ENCODE measurements around the gene ECI2.
A peak's percentile ranks its signal among the peaks of the same experiment; 100 is the strongest.
"Not testable (repeated sequence)": the region's sequence is repeated elsewhere in the genome, so short reads cannot be mapped to it uniquely, and the experiment has no call there.

The ECI2 gene

DNA sequence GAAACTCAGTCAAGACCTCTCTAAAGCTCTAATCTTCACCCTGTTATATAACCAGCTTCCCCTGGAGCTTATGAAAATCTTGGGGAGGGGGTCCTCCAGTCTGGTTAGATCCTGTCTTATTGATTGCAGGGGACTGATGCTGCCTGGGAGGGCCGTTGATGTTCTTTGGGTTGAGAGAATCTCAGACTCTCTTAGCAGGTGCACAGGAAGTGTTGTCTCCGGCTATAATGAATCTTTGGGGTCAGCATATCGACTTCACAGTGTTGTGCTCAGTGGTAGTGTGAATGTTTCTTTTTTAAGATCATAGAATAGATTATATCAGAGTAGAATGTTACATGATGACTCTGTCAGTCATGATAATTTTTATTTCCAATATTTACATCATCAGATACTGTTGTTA, 2.8 kb upstream of the ECI2 start:
- DNase-seq = no peak

DNA sequence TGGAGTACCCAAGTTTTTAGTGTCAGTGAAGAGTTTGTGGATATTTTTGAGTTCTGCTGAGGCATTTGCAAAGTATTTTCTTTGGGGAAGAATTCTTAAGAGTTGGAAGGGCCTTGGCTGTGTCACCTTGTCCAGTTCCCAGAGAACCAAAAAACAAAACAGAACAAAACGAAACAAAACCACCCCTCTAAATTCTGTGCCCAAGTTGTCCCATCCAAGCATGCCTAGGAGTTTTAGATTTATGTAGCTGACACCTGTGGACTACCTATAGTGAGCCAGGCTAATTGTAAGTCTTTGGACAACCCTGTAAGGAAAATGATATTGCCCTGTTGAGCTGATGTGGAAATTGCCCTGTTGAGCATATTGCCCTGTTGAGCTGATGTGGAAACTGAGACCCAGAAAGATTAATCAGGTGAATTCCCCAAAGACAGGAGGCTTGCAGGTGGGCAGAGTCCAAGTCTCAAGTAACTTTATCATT, 1.0 kb upstream of the ECI2 start:
- DNase-seq = no peak

DNA sequence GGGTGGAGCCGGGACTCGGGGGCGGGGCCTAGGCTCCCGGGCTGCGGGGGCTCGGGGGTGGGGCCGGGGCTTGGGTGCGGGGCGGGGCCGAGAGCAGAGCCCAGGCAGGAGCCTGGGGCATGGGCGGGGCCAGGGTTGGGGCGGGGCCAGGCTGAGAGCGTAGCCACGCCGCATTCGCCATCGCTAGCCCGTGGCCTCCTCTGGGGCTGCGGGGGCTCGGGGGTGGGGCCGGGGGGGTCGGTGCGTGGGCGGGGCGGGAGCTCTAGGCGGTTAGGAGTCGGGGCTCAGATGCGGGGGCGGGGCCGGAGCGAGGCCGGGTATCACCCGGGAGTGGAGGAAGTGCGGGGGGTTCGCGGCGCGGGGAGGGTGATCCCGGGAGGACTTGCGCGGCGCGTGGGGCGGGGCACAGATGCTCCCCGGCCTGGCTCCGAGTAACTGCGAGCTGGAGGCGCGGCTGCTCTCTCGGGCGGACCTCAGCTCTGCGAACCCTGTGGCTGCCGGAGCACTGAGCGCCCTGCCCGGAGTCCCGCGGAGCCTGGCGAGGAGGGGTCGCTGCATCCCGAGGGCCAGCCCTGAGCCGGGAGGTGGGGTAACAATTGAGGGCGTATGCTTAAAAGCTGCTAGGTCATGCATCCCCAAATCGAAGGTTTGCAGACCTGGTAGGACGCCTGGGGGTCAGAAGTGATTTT, 434 bp upstream of the ECI2 start:
- DNase-seq = peak; percentile 93

DNA sequence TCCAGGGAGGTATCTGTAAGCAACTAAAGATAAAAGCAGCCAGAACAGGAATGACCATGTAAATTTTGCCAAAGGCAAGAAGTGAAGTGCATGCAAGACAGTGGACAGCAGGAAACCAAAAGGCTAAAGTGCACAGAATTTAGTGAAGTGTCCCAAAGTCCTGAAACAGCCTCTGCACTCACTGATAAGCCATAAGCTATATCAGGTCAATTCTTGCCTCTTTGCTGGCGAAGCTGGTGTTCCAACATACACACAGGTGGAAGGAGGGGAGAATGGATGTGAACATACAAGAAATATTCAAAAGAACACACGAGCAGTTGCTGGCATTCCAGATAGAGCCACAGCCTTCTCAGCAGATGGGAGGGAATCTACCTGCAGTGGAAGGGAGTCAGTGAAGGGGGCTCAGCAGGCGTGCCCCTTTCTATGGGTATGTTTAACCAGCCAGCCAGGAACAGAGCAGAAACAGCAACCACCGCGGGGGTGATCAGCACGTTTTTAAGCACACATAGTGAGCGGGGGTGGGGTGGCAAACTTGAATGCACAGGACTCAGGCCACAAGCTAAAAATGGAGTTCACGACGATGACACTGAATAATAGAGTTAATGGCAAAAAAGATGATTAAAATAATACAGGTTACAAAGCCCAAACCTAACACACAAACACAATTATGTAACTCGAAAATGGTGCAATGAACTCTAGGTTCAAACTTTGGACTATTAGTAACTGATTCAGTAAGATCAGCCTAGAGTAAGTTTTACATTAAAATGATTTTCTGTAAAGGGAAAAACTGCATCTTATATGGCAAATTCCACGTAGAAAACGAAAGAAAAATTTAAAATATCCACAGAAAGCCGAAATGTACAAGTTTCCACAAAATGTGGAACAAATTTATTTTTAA, 1.2 kb downstream of the ECI2 start:
- DNase-seq = peak; percentile 30

DNA sequence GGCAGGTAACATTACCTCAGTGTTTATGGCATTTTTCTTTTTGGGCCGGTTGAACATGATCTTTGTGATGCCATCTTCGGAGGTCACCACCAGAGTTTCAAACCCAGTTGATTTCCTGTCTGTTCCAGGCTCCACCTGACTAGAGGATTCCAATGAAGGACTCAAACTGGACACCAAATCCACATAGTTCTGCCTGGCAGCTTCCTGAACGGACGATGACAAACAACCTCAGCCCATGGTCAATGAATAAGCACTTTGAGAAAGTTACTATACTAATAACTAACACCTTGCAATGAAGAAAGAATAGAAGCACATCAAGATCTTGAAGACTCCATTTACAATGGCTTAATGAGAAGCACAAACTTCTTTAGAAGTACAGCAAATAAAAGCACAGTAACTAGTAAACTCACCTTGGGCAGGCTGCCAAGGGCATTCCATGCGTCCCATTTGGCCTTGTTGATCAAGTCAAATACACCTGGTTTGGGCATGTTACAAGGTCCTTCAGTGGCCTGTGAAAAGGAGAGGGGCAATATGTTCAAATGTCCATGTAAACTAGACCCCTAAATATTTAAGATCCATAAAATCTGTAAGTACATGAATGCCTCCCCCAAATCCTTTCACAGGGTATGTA, 4.9 kb downstream of the ECI2 start:
- DNase-seq = no peak

DNA sequence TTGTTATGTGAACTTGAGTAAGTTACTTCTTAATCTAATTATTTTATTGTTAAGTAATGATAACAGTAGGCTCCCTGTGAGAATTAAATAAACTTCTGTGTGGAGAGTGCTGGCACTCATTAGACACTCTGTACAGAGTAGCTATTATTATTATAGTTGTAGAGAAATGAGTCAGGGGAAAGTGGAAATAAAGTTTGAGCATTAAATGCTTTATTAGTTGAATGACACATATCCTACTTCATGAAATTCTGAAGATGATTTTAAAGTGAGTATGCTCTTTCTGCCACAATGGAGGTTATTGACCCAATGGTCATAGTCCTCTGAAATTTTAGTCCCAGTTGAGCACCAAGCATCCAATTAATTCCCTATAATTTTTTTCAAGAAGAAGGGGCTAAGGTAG, 5.9 kb downstream of the ECI2 start:
- no peak for DNase-seq

DNA sequence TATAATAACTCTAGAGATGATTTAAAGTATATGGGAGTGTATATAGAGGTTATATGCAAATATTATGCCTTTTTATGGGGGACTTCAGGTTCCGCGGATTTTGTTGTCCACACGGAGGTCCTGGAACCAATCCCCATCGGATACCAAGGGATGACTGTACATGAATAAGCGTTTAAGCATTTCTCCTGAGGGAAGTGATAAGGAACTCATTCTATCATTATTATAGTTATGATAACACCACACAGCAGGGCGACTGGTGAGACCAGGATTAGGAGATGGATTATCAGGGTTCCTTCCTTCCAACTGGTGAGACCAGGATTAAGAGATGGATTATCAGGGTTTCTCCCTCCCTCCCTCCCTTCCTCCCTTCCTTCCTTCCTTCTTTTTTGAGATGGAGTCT, 6.6 kb downstream of the ECI2 start:
- DNase-seq = no peak

DNA sequence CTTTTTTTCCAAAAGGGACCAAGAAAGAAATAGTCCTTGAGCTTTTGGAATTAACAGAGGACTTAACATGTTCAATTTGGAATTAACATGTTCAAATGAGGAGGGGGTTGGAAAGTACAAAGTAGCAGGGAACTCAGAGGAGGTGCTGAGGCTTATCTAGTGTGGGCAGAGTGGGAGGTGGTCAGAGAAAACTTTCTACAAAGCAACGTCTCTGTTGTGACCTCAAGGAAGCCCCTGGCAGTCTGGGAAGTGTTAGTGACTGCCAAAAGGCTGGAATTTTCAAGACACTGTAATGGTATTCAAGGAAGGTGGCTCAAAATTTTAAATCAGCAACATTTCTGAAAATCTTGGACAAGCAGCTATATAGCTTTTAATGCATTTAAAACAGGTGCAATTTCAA, 7.3 kb downstream of the ECI2 start:
- DNase-seq = no peak

DNA sequence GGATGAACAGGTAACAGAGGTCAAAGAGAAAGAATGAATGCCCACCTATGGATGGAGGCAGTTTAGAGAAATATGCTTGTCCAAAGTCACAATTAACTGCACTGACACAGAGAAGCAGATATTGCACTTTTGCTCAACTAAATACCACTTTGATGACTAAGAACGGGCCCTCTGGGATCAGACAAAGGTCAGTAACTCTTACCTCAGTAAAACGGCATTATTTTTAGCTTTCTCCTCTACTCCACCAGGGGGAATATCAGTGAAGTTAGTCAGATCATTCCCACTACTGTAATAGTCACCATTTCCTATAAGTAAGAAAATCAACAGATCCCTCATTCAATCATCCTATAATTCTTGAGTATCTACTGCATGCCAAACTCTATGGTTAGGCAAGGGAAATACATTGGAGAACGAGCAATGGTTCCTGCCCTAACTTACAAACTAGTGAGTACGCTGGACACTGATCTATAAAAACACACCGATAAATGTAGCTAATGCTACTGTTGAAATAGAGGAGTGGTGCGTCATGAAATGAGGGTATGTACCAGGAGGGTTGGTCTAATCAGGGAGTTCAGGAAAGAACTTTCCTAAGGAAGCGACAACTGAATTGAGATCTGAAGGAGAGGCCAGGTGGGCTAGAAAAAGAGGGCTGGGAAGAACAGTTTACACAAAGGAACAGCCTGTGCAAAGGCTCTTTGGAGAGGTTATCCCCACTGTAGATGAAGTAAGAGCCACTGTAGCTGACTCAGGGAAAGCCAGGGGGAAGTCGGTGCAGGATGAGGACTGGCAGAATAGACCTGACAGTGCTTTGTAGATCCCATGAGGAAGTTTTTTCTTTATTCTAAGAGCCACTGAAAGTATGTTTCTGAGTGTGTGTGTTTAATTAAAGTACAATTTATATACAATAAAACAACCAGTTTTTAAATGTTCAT, 9.2 kb downstream of the ECI2 start:
- DNase-seq = no peak

DNA sequence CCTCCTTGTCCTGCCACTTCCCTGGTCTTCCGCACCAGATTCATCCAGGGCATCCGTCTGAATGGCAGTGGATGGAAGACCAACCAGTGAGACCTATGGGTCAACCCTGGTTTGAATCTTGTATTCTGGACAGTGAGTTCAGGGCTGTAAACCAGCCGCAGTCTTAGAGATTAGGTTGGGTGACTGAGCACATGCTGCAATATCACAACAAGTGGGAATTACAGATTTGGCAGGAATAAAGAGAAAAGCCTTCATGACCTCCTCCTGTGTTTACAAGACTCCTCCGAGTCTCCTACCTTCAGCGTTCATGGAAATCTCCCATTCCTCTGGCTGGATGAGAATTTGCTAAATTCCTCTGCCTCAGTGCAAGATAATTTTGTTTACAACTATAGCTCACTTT, 9.9 kb downstream of the ECI2 start:
- DNase-seq = no peak

DNA sequence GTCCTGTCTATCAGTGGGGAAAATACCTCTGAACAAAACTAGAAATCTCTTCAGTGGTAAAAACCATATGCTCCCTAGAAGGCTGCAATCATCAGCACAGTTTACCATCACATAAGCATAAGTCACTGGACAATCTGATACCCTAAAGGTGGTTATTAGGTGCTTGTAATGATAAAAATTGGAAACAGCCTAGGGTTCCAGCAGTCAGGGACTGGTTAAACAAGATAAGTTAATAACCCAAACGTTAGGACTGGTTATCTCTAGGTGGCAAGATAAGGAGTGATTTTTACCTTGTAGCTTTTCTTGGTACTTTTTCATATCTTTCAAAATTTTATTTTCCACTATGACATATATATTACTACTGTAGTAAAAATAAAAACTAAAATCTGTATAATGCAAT, 11.0 kb downstream of the ECI2 start:
- DNase-seq = no peak

DNA sequence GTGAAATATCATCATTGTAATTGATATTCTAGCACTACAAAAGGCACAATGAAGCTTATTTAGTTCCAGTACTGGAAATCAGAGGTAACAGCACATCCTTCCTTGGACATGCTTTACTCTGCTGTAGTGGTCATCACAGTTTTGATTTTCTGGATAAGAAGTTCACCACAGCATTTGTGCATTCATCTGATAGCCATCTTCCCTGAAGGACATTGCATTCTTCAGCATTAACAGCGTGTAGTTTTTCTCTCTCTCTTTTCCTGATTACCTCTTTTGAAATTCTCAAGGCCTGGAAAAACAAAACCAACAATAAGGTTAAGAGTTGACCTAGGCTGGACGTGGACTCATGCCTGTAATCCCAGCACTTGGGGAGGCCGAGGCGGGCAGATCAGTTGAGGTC, 19.6 kb downstream of the ECI2 start:
- no peak for DNase-seq

DNA sequence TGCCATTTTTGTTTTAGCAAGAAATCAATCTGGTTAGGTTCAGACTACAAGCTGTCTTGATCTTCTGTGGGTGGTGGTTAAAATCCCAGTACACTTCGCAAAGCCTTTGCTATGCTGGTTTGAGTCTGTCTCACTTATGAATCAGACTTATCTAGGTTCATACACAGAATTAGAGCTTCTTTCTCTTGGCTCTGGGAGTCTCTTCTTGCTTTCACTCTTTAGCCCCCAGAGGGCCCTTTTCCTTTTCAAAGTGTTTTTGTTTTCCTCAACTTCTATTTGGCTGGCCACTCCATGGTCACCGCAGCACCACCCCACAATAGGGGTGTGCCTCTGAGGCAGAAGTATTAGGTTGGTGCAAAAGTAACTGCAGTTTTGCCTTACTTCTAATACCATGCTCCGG, 21.3 kb downstream of the ECI2 start:
- no peak for DNase-seq

DNA sequence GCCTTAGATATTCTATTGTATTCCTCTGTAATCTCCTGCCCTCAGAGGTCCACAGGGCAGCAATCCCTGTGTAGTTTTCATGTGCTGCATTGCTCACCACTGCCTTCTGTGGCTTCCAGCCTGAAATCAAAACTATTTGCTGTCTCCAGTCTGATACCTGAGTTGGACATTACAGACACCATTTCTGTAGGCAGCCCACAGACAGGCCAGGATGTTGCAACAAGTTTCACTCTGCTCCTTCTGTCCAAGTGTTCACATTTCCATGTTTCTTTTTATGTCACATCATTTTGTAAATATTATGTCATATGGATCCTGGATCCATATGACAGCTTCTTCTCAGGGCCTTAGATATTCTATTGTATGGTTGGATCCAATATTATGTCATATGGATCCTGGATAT, 21.7 kb downstream of the ECI2 start:
- no peak for DNase-seq

DNA sequence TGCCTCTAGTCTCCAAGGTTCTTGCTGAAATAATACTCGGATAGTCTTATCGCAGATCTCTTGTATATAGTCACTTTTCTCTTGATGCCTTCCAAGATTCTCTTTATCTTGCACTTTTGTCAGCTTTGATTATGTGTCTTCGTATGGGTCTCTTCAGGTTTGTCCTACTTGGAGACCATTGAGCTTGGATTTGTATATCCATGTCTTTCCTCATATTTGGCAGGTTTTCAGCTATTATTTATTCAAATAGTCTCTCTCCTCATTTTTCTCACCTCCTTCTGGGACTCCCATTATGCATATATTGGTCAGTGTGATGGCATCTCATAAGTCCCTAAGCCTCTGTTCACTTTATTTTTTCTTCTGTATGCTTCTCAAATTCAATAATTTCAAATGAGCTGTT, 23.0 kb downstream of the ECI2 start:
- no peak for DNase-seq

DNA sequence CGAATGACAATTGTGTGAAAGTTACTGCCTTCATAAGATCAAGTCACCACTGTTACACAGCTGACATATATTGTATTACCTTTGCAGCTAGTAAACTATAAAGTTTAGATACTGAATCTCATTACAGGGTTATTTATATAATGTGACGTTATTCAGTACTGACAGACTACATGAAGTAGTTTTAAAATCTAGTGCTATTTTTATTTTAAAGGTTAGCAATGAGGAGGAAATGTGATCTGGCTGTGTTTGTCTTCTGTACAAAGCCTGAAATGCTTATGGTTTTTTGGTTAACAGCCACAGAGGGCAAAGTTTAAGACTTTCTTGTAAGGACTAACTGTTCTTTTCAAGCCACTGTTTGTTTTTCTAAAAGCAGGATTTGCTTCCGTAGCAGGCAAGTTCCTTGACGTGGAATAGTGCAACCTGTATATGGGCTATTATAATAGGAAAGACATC, 26.0 kb downstream of the ECI2 start:
- not testable (repeated sequence) for DNase-seq

DNA sequence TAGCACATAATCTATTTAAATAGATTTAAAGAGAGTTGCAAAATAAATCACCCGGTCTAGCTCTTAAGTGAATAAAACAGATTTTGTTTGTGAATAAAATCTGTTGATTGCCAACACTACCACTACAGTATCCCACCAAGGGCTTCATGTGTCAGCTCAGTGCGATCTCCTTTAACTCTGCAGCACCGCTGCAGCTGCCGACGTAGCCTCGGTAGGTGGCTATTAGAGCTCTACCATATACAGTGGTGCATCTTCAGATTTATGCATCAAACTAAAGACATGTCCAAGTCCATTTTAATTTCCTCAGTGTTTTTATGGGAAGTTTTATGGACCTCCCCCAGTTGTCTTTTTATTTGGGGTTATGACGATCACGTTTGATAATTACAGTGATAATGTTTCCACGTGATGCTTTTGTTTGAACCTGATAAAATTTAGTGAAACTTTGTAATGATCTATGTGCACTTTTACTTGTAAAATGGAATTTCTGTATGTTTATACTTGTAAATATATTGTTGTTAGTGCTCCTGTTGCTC, 26.7 kb downstream of the ECI2 start:
- no peak for DNase-seq

DNA sequence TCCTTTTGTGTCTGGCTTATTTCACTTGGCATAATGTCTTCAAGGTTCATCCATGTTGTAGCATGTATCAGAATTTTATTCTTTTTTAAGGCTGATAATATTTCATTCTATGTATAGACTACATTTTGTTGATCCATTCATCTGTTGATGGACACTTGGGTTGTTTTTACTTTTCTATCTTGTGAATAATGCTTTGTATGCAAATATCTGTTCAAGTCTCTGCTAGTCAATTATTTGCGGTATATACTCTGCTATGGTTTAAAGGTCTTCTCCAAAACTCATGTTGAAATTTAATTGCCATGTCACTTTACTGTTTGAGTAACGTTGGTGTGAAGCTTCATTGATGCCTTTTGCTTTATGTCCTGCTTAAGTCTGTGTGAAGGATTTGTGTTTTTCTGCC, 27.5 kb downstream of the ECI2 start:
- no peak for DNase-seq

DNA sequence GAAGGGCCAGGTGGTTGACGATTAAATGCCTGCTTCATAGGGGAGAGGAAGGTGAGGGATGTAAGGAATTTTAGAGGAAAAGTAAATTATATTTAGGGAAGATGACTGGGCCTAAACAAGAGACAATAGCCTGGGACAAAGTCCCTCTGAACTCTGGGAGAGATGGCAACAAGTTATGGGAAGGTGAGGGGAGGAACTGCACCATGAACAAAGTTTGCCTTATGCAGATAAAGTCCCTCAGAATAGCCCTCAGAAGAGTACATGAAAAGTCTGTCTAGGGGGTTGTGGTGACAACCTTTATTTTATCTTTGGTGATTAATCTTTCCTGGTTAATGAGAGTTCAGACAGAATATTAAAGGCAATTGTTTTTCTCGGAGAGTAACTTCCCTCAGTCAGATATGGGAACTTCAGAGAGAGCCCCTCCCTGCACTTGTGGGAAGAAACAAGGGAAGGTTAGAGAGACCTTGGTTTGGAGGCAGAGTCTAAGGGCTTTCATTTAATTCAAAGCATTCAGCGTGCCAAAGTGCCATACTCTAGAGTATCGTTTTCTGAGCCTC, 29.3 kb downstream of the ECI2 start:
- DNase-seq = no peak

DNA sequence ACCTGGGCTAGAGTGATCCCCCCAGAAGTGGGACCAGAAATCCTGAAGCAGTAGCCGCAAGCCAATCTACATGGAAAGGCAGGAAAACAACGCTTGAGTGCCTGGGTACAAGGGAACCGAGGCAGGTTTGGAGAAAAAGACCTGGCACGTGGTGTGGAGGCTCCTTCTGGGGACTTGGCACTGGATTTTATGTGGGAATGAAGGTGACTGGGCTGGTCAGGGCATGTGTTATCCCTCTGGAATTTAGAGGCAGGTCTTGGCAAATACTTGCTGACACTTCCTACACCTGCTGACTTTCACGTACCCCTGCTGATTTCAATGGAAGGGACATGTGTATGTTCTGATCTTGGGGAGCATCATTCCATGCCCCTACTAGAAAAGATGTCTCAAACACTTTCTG, 31.4 kb downstream of the ECI2 start:
- no peak for DNase-seq

DNA sequence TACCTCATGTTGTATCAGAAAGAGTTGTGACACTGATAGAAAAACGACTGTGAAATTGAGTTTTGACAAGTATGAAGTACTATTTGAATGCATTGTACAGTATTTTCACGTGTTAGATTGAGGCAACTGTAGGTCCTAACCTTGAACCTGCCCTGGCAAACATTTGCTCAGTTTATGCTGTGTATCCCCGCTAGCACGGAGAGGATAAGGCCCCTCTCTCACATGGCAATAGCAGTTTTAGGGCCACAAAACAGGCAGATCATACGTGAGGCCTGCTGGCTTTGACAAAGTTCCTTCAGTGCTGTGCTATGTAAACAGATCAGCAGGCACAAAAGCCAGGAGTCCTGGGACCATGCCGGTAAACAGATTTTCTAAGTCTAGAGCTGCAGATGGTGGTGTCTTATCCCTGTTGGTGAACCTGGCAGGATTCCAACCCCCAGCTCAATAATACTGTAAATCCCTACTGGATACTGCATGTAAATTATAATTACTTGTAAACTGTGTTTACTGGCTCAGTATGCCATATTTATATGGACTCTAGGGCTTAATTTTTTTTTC, 32.6 kb downstream of the ECI2 start:
- no peak for DNase-seq

DNA sequence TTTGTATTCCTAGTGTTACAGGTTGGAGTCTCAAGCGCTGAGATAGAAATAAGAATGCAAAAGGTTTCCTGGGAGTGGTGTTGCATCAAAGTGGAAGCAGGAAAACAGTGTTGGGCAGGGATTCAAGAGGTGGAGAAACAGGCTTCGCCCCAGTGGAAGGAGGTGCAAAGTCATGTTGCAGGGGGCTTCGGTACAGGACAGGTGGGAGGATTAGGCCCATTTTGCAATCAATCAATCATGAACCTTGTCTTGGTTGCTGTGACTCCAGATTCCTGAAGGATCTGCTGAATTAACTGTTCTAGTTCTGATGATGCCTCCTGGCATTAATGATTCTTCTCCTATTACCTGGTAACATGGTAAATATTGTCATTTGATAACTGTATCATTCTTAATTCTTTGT, 34.1 kb downstream of the ECI2 start:
- no peak for DNase-seq
